Cardiac fibroblast (primary cell): ENCODE results near the gene NCOA6.

ENCODE experiments used
- DNase-seq, 2 donors: peaks; one replicate each; pipeline versions ENCODE4 v3.0.0 to v3.0.0-alpha.2; 2010; ENCODE audit warnings: low read depth in 2 of 2
- H3K4me3 ChIP-seq, 2 donors: replicated peaks in 1 of 2; 1 replicate in 1 of 2; 2 replicates in 1 of 2; pipeline ENCODE4 v1.5.1; 2011; ENCODE audit warnings: low read depth in 2 of 2, low read length in 2 of 2, mild to moderate bottlenecking in 2 of 2, moderate library complexity in 1 of 2
- CTCF ChIP-seq: IDR thresholded peaks from one replicate; pipeline ENCODE4 v1.5.1; 2011; ENCODE audit warnings: low read depth, mild to moderate bottlenecking, low read length, inconsistent platforms

Gene NCOA6

GRCh38 chr20:34852298-34852697, 26.8 kb upstream of the NCOA6 start:
- DNase-seq: no peak
- no peak for TF ChIP-seq CTCF
- H3K4me3 ChIP-seq: no peak overlapping the region

DNA sequence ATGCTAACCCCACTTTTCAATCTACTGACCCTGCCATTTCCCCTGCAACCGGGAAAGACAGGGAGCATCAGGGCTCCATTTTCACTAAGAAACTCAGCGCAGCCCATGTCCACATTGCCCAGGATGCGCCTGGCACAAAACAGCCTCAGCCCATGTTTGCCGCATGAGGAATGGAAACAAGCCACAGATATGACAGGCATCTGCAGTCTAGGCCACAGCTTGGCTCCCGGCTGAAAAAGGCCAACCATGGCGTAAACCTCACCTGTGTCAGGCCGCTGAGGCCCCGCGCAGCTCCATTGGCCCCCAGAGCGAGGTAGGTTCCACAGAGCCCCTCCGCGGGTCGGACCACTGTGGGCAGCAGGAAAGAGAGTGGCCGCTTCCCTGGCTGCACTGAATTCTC, 25.5 kb upstream of the NCOA6 start:
- DNase-seq: no peak
- TF ChIP-seq CTCF: no peak
- H3K4me3 ChIP-seq: no peak overlapping the region

GRCh38 chr20:34849778-34850177, 24.3 kb upstream of the NCOA6 start:
- H3K4me3 ChIP-seq: no peak overlapping the region
- no peak for TF ChIP-seq CTCF

DNA sequence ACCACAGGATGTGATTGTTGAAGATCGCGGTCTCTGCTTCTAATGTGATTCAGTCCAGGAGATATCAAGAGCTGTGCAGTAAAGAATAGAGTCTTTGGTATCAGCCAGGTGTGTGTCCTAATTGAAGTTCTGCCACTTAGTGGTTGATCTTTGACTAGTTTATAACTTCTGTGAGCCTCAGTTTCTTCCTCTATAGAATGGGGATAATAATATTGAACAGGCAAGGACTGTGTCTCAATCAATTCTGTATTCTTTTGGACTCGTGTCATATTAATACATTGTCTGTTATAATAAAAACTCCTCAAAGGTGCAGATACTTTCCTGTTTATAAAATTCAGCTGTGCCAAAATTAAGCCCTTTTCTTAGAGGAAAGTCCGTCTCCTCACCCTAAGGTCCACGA, 23.1 kb upstream of the NCOA6 start:
- no peak overlapping the region for H3K4me3 ChIP-seq
- no peak for DNase-seq
- no peak for TF ChIP-seq CTCF

More at GRCh38 chr20:34849778-34850177, 24.3 kb upstream of the NCOA6 start:
- no peak for DNase-seq

DNA sequence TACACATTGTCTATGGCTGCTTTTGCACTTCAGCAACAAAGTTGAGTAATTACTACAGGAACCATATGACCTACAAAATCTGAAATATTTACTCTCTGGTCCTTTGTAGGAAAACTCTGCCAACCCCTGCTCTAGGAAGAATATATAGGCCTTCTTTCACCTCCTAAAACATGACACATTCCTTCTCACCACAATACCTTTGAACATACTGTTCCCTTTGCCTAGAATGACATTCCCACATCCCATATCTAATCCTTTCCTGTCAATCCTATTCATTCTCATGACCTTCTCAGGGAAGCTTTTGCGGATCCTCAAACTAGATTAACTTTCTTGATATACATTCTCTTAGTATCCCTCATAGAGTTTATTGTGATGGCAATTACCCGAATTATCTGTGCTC, 18.0 kb upstream of the NCOA6 start:
- no peak for TF ChIP-seq CTCF
- no peak overlapping the region for H3K4me3 ChIP-seq
- DNase-seq: peak in 1 of 2 donors; percentile 17

- H3K4me3 ChIP-seq: no peak overlapping the region
- no peak for DNase-seq
- TF ChIP-seq CTCF: no peak
These were observed 16.7 kb upstream of the NCOA6 start for GRCh38 chr20:34842143-34842542.

DNA sequence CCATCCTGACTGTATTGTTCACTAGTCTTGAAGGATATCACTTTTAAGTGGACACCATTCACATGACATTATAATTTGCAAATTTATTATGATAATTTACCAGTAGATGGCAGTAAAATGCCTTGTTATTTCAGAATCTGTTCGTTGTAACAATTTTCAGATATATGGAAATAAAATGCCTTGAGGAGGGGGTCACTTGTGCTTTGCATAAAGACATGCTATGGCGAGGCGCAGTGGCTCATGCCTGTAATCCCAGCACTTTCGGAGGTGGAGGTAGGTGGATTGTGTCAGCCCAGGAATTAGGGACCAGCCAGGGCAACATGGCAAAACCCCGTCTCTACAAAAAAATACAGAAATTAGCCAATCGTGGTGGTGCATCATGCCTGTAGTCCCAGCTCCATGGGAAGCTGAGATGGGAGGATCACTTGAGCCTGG, 9.0 kb upstream of the NCOA6 start:
- peak; percentile 13 for TF ChIP-seq CTCF
- peak; percentile 54 to 59 for DNase-seq
- peak overlapping the region in 1 of 2 donors; percentile 26 for H3K4me3 ChIP-seq
